K562 (cell line): ENCODE results near the gene CFD. TPM values are rescaled to one million over a fixed set of nuclear protein-coding genes. Genes with fewer than 3 reads are reported as not detected.

Experiments used
- CTBP1 ChIP-seq: fragments of 450-650 bp; IDR thresholded peaks from 2 replicates; pipeline ENCODE4 v1.6.1; 2016; ENCODE audit warnings: borderline replicate concordance
- KLF1 ChIP-seq: fragments of 450-650 bp; IDR thresholded peaks from 2 replicates; pipeline ENCODE4 v1.6.1; 2016; ENCODE audit warnings: missing genetic modification characterization, missing compliant biosample characterization
- KLF6 ChIP-seq: fragments of 250-450 bp; sonication (Bioruptor Pico); IDR thresholded peaks from 2 replicates; pipeline ENCODE4 v1.4.0; 2020; ENCODE audit warnings: mild to moderate bottlenecking, moderate library complexity, borderline replicate concordance
- NR3C1 ChIP-seq: sonication (generic); formaldehyde crosslinking; IDR thresholded peaks from 2 replicates; pipeline ENCODE4 v1.8.1; 2022; ENCODE audit warnings: missing genetic modification reagents
- POLR2B ChIP-seq: fragments of 450-650 bp; IDR thresholded peaks from 2 replicates; pipeline ENCODE4 v1.6.1; 2018; ENCODE audit warnings: low read depth; ENCODE audit not compliant: partially characterized antibody
- RBBP5 ChIP-seq: fragments of 200-600 bp; sonication (generic); IDR thresholded peaks from 2 replicates; pipeline ENCODE4 v1.6.1; 2012; ENCODE audit warnings: borderline replicate concordance, mild to moderate bottlenecking, low read length, control low read depth, inconsistent platforms; ENCODE audit not compliant: insufficient read depth, poor library complexity, severe bottlenecking
- SMAD1 ChIP-seq: fragments of 150-350 bp; IDR thresholded peaks from 2 replicates; pipeline ENCODE4 v1.6.1; 2014; ENCODE audit warnings: low read length, low read depth; ENCODE audit not compliant: partially characterized antibody
- SMARCA5 ChIP-seq: fragments of 450-650 bp; IDR thresholded peaks from 2 replicates; pipeline ENCODE4 v1.6.1; 2016
- SRF ChIP-seq, 2 experiments: fragments of 250-450, 450-650 bp in 1 of 2; sonication (Bioruptor Pico) in 1 of 2; sonication (generic) in 1 of 2; formaldehyde crosslinking; IDR thresholded peaks; 2 replicates each; pipeline versions ENCODE4 v1.5.0 to v1.5.1; 2020 to 2022; ENCODE audit warnings: mild to moderate bottlenecking in 1 of 2, missing genetic modification reagents in 1 of 2
- STAT5B ChIP-seq: fragments of 250-450 bp; sonication (Bioruptor Pico); IDR thresholded peaks from 2 replicates; pipeline ENCODE4 v1.8.0; 2021; ENCODE audit warnings: mild to moderate bottlenecking, inconsistent platforms
- ZNF165 ChIP-seq: fragments of 250-450 bp; sonication (Bioruptor Pico); IDR thresholded peaks from 2 replicates; pipeline ENCODE4 v1.4.0; 2020; ENCODE audit warnings: borderline replicate concordance
- ZNF224 ChIP-seq: sonication (generic); formaldehyde crosslinking; IDR thresholded peaks from 2 replicates; pipeline ENCODE4 v1.8.0; 2022; ENCODE audit warnings: mild to moderate bottlenecking, missing genetic modification reagents
- ZNF23 ChIP-seq: fragments of 250-450 bp; sonication (Bioruptor Pico); IDR thresholded peaks from 2 replicates; pipeline ENCODE4 v1.4.0; 2020; ENCODE audit warnings: mild to moderate bottlenecking
- ZNF583 ChIP-seq: fragments of 250-450 bp; sonication (Bioruptor Pico); IDR thresholded peaks from 2 replicates; pipeline ENCODE4 v1.4.0; 2020
- polyA plus RNA-seq, 8 experiments: library from polyadenylated mRNA; depleted of rRNA in 4 of 8; stranded (reverse) in 5 of 8; unstranded in 3 of 8; fragments of >200 nt; fragmentation: Nextera tagmentation in 2 of 8; fragmentation: Illumina TruSeq in 1 of 8; extraction: Ambion mirVana in 2 of 8; extraction: Trizol in 1 of 8; gene quantifications; 2 replicates each; pipeline versions ENCODE4 v1.2.1 to v1.2.3, GENCODE V29; 2011 to 2014; ENCODE audit warnings: inconsistent platforms in 1 of 8, missing spikeins in 1 of 8
- total RNA-seq, 7 experiments: library from RNA; depleted of rRNA in 6 of 7; stranded (reverse); fragments of >200 nt in 6 of 7; fragmentation: Illumina TruSeq in 2 of 7; extraction: Trizol in 2 of 7; gene quantifications; 2 replicates each; pipeline versions ENCODE4 v1.2.1 to v1.2.3, GENCODE V29; 2011 to 2021; ENCODE audit warnings: low replicate concordance in 1 of 7
- TF ChIP-seq, protein P1 (sequence below): sonication (generic); formaldehyde crosslinking; IDR thresholded peaks from 2 replicates; pipeline ENCODE4 v1.8.1; 2023; ENCODE audit warnings: mild to moderate bottlenecking, missing genetic modification reagents, moderate library complexity
- TF ChIP-seq, protein P2 (sequence below): fragments of 250-450 bp; sonication (Bioruptor Pico); IDR thresholded peaks from 2 replicates; pipeline ENCODE4 v1.4.0; 2020

The CFD gene
- total and polyA plus RNA-seq, 9 of the 15 experiments (the other 6 are each of a cell fraction or from before 2014, with no cell fraction given): 0.52 to 59.4 (median 7.6) TPM

DNA sequence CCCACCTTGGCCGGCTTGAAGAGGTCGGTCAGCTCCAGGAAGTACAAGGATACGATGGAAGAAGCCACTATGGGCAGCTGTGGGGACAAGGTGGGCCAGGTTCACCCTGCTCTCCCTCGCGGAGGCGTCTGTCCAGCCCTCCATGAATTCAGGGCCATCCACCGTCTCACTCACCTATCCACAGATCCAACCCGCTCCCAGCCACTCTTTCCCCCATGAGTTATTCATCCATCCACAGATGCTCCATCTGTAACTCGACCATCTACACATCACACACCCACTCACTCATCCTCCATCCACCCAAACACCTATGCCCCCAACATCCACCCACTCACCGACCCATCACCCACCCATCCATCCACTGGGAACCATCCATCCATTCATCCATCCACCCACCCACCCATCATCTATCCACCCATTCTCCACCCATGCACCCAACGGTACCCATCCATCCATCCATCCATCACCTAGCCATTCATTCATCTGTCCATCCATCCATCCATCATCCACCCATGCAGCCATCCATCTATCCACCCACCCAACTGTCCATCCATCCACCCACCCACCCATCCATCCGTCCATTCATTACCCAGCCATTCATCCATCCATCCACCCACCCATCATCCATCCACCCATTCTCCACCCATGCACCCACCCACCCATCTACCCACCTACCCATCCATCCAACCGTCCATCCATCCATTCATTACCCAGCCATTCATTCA lies 43.5 kb upstream of the CFD start (continued):
- TF ChIP-seq KLF1 (no peak), ZNF23 (CRISPR knock-in tag) (no peak), RBBP5 (no peak), ZNF583 (CRISPR knock-in tag) (no peak), ZNF165 (CRISPR knock-in tag) (no peak), SMAD1 (no peak), SMARCA5 (no peak), ZNF224 (CRISPR knock-in tag) (no peak), KLF6 (CRISPR knock-in tag) (no peak), SRF (CRISPR knock-in tag; IDR thresholded peaks at IDR 0.05) (no peak), NR3C1 (CRISPR knock-in tag) (no peak), POLR2B (peak; percentile 19), CTBP1 (no peak), STAT5B (CRISPR knock-in tag) (no peak)
- TF ChIP-seq, protein P1, sequence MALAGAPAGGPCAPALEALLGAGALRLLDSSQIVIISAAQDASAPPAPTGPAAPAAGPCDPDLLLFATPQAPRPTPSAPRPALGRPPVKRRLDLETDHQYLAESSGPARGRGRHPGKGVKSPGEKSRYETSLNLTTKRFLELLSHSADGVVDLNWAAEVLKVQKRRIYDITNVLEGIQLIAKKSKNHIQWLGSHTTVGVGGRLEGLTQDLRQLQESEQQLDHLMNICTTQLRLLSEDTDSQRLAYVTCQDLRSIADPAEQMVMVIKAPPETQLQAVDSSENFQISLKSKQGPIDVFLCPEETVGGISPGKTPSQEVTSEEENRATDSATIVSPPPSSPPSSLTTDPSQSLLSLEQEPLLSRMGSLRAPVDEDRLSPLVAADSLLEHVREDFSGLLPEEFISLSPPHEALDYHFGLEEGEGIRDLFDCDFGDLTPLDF (CRISPR knock-in tag): no peak
- TF ChIP-seq, protein P2, sequence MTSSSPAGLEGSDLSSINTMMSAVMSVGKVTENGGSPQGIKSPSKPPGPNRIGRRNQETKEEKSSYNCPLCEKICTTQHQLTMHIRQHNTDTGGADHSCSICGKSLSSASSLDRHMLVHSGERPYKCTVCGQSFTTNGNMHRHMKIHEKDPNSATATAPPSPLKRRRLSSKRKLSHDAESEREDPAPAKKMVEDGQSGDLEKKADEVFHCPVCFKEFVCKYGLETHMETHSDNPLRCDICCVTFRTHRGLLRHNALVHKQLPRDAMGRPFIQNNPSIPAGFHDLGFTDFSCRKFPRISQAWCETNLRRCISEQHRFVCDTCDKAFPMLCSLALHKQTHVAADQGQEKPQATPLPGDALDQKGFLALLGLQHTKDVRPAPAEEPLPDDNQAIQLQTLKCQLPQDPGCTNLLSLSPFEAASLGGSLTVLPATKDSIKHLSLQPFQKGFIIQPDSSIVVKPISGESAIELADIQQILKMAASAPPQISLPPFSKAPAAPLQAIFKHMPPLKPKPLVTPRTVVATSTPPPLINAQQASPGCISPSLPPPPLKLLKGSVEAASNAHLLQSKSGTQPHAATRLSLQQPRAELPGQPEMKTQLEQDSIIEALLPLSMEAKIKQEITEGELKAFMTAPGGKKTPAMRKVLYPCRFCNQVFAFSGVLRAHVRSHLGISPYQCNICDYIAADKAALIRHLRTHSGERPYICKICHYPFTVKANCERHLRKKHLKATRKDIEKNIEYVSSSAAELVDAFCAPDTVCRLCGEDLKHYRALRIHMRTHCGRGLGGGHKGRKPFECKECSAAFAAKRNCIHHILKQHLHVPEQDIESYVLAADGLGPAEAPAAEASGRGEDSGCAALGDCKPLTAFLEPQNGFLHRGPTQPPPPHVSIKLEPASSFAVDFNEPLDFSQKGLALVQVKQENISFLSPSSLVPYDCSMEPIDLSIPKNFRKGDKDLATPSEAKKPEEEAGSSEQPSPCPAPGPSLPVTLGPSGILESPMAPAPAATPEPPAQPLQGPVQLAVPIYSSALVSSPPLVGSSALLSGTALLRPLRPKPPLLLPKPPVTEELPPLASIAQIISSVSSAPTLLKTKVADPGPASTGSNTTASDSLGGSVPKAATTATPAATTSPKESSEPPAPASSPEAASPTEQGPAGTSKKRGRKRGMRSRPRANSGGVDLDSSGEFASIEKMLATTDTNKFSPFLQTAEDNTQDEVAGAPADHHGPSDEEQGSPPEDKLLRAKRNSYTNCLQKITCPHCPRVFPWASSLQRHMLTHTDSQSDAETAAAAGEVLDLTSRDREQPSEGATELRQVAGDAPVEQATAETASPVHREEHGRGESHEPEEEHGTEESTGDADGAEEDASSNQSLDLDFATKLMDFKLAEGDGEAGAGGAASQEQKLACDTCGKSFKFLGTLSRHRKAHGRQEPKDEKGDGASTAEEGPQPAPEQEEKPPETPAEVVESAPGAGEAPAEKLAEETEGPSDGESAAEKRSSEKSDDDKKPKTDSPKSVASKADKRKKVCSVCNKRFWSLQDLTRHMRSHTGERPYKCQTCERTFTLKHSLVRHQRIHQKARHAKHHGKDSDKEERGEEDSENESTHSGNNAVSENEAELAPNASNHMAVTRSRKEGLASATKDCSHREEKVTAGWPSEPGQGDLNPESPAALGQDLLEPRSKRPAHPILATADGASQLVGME (CRISPR knock-in tag): no peak
